Astrocyte (in vitro differentiated cells and primary cell): Measurements from ENCODE around the gene PAX8. TPM values are rescaled to one million over a fixed set of nuclear protein-coding genes. Genes with fewer than 3 reads are reported as not detected.
A peak's percentile ranks its signal among the peaks of the same experiment; 100 is the strongest.

Experiments
- DNase-seq: peaks from one replicate; pipeline ENCODE4 v3.0.0-alpha.2; 2010; ENCODE audit warnings: low read depth
- FAIRE-seq: peaks from 2 replicates; lab custom pipeline; 2011; peaks lifted over from hg19 to GRCh38; lab: Jason Lieb, UNC
- H2AFZ ChIP-seq: 2 replicates; pipeline ENCODE4 v1.6.0; 2012; ENCODE audit warnings: low read depth, low read length, inconsistent platforms
- H3K27ac ChIP-seq: 2 replicates; pipeline ENCODE4 v1.5.1; 2011; ENCODE audit warnings: low read depth, low read length, inconsistent platforms
- H3K27me3 ChIP-seq: 2 replicates; pipeline ENCODE4 v1.6.0; 2011; ENCODE audit warnings: low read length, inconsistent platforms; ENCODE audit not compliant: insufficient read depth
- H3K36me3 ChIP-seq: 2 replicates; pipeline ENCODE4 v1.5.1; 2011; ENCODE audit warnings: low read length, inconsistent platforms; ENCODE audit not compliant: insufficient read depth
- H3K4me1 ChIP-seq: 2 replicates; pipeline ENCODE4 v1.5.1; 2011; ENCODE audit warnings: low read length, inconsistent platforms; ENCODE audit not compliant: insufficient read depth
- H3K4me2 ChIP-seq: 2 replicates; pipeline ENCODE4 v1.6.0; 2012; ENCODE audit warnings: low read length, inconsistent platforms
- H3K4me3 ChIP-seq: 2 replicates; pipeline ENCODE4 v1.5.1; 2011; ENCODE audit warnings: low read depth, mild to moderate bottlenecking, low read length, inconsistent platforms; ENCODE audit not compliant: insufficient read depth
- H3K79me2 ChIP-seq: 2 replicates; pipeline ENCODE4 v1.6.0; 2012; ENCODE audit warnings: mild to moderate bottlenecking, low read length, inconsistent platforms; ENCODE audit not compliant: insufficient read depth
- H3K9ac ChIP-seq: 2 replicates; pipeline ENCODE4 v1.6.0; 2012; ENCODE audit warnings: mild to moderate bottlenecking, low read length, inconsistent platforms
- H3K9me3 ChIP-seq: 2 replicates; pipeline ENCODE4 v1.5.1; 2012; ENCODE audit warnings: low read depth, mild to moderate bottlenecking, low read length, inconsistent platforms; ENCODE audit not compliant: insufficient read depth
- H4K20me1 ChIP-seq: 2 replicates; pipeline ENCODE4 v1.6.0; 2012; ENCODE audit warnings: low read length, inconsistent platforms; ENCODE audit not compliant: insufficient read depth
- H3K27ac Mint-ChIP-seq: one replicate; pipeline ENCODE4 v1.8.0; 2021; ENCODE audit warnings: mild to moderate bottlenecking, mixed read lengths; ENCODE audit not compliant: unreplicated experiment
- H3K27me3 Mint-ChIP-seq: one replicate; pipeline ENCODE4 v1.8.0; 2021; ENCODE audit warnings: low read depth, mixed read lengths; ENCODE audit not compliant: unreplicated experiment
- H3K36me3 Mint-ChIP-seq: one replicate; pipeline ENCODE4 v1.8.0; 2021; ENCODE audit warnings: low read depth, mixed read lengths; ENCODE audit not compliant: unreplicated experiment
- H3K4me1 Mint-ChIP-seq: one replicate; pipeline ENCODE4 v1.8.0; 2021; ENCODE audit warnings: low read depth, mixed read lengths; ENCODE audit not compliant: unreplicated experiment
- H3K4me3 Mint-ChIP-seq: one replicate; pipeline ENCODE4 v1.8.0; 2021; ENCODE audit warnings: mild to moderate bottlenecking, moderate library complexity, mixed read lengths; ENCODE audit not compliant: unreplicated experiment
- H3K9me3 Mint-ChIP-seq: one replicate; pipeline ENCODE4 v1.8.0; 2021; ENCODE audit warnings: mild to moderate bottlenecking, mixed read lengths; ENCODE audit not compliant: unreplicated experiment
- CTCF ChIP-seq: IDR thresholded peaks from 2 replicates; pipeline ENCODE4 v1.5.1; 2011; ENCODE audit warnings: low read depth, mild to moderate bottlenecking, inconsistent platforms, low read length, moderate library complexity; ENCODE audit not compliant: insufficient read depth
- EZH2 ChIP-seq: IDR thresholded peaks from 2 replicates; pipeline ENCODE4 v1.6.1; 2012; ENCODE audit warnings: mild to moderate bottlenecking, low read length, inconsistent platforms; ENCODE audit not compliant: insufficient read depth
- total RNA-seq: library from RNA; stranded (reverse); gene quantifications from 2 replicates; pipeline ENCODE4 v1.2.1, GENCODE V29; 2021

The PAX8 gene
- total RNA-seq, 1 donor from 2014 or later: 0.48 TPM

DNA sequence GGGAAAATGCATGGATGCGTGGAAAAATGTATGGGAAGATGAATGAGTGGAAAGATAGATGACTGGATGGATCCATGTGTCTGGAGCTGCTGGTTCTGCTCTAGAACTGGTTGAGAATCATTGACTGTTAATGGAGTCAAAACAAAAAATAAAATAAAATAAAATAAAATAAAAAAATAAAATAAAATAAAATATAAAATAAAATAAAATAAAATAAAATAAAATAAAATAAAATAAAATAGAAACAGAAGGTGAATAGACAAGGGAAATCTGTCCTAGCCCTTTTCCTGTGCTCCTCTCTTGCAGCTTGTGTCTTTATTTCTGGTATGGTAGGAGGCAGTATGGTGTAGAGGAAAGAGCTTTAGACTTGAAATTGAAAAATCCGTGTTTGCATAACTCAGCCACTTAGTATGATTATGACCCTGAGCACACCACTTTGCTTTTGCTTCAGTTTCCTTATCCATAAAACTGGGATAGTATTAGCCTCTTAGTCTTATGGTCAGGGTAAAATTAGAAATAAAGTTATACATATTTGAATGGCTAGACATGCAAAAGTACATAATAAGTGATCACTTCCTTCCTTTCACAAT lies 54.0 kb downstream of the PAX8 start:
- H3K4me1 Mint-ChIP-seq: peaks cover 14% of the 10 kb centered on the region
- H3K4me3 Mint-ChIP-seq: no peak overlapping the region
- no peaks in the 10 kb centered on the region for H3K36me3 Mint-ChIP-seq
- Histone ChIP-seq H3K4me1 (peaks cover 17% of the 10 kb centered on the region), H3K4me2 (no peak overlapping the region), H3K79me2 (no peaks in the 10 kb centered on the region), H3K27me3 (no peaks in the 10 kb centered on the region), H3K4me3 (no peak overlapping the region), H3K36me3 (no peaks in the 10 kb centered on the region), H3K9me3 (no peaks in the 10 kb centered on the region), H3K27ac (peak overlapping the region; percentile 51), H4K20me1 (no peaks in the 10 kb centered on the region), H2AFZ (no peak overlapping the region), H3K9ac (no peak overlapping the region)
- no peaks in the 10 kb centered on the region for H3K9me3 Mint-ChIP-seq
- no peak for FAIRE-seq
- TF ChIP-seq EZH2 (no peak), CTCF (no peak)
- no peak overlapping the region for H3K27ac Mint-ChIP-seq
- no peak for DNase-seq
- peaks cover 5% of the 10 kb centered on the region for H3K27me3 Mint-ChIP-seq

- H3K4me1 Mint-ChIP-seq: peaks cover 14% of the 10 kb centered on the region
- no peaks in the 10 kb centered on the region for H3K79me2 ChIP-seq
- H3K4me1 ChIP-seq: peaks cover 20% of the 10 kb centered on the region
- FAIRE-seq (no peak), DNase-seq (no peak)
- H3K9me3 ChIP-seq: no peaks in the 10 kb centered on the region
- H3K27ac Mint-ChIP-seq: no peak overlapping the region
- TF ChIP-seq CTCF: no peak
- no peak for TF ChIP-seq EZH2
- no peak overlapping the region for H3K4me3 ChIP-seq
- H3K36me3 Mint-ChIP-seq: no peaks in the 10 kb centered on the region
- H3K27ac ChIP-seq: no peak overlapping the region
- H3K4me2 ChIP-seq: no peak overlapping the region
- no peak overlapping the region for H3K4me3 Mint-ChIP-seq
- H3K9ac ChIP-seq: no peak overlapping the region
- no peak overlapping the region for H2AFZ ChIP-seq
- no peaks in the 10 kb centered on the region for H3K27me3 Mint-ChIP-seq
- H3K9me3 Mint-ChIP-seq: no peaks in the 10 kb centered on the region
- H4K20me1 ChIP-seq: no peaks in the 10 kb centered on the region
- H3K27me3 ChIP-seq: no peaks in the 10 kb centered on the region
- no peaks in the 10 kb centered on the region for H3K36me3 ChIP-seq
Observed at GRCh38 chr2:113223813-113224212, 54.9 kb downstream of the PAX8 start.

- Mint-ChIP-seq H3K4me1 (peaks cover 24% of the 10 kb centered on the region), H3K4me3 (no peak overlapping the region), H3K9me3 (peaks cover 2% of the 10 kb centered on the region), H3K27ac (no peak overlapping the region), H3K36me3 (no peaks in the 10 kb centered on the region), H3K27me3 (no peaks in the 10 kb centered on the region)
- no peak overlapping the region for H3K4me2 ChIP-seq
- no peaks in the 10 kb centered on the region for H3K79me2 ChIP-seq
- no peak for DNase-seq
- H3K9me3 ChIP-seq: no peaks in the 10 kb centered on the region
- H4K20me1 ChIP-seq: no peaks in the 10 kb centered on the region
- peaks cover 38% of the 10 kb centered on the region for H3K4me1 ChIP-seq
- FAIRE-seq: no peak
- no peaks in the 10 kb centered on the region for H3K27me3 ChIP-seq
- TF ChIP-seq EZH2: no peak
- H3K27ac ChIP-seq: no peak overlapping the region
- H2AFZ ChIP-seq: no peak overlapping the region
- no peaks in the 10 kb centered on the region for H3K36me3 ChIP-seq
- H3K9ac ChIP-seq: no peak overlapping the region
- H3K4me3 ChIP-seq: no peak overlapping the region
Observed at GRCh38 chr2:113221846-113222245, 56.9 kb downstream of the PAX8 start.
